Endothelial cell of umbilical vein (primary cell): ENCODE measurements around the gene INPP4B. TPM values are rescaled to one million over a fixed set of nuclear protein-coding genes. Genes with fewer than 3 reads are reported as not detected.

Experiments used
- BruUV-seq: library from RNA; stranded (reverse); fragments of 400-500 nt; replicated peaks from 2 replicates; lab custom pipeline; 2021; lab: Mats Ljungman, UMichigan
- CTCF ChIA-PET: fragments of 300-600, 350-600 bp; sonication (Branson Sonifier 250); formaldehyde crosslinking; loops from one replicate; lab custom pipeline; 2021; ENCODE audit warnings: antibody characterized with exemption, inconsistent platforms; lab: Charles Lee
- POLR2A ChIA-PET: fragments of 300-600, 350-600 bp; sonication (Branson Sonifier 250); formaldehyde crosslinking; loops from one replicate; lab custom pipeline; 2021; ENCODE audit warnings: antibody characterized with exemption, inconsistent platforms; lab: Charles Lee
- DNase-seq: peaks from one replicate; pipeline ENCODE4 v3.0.0-alpha.2; 2011; ENCODE audit warnings: low read depth, low spot score
- FAIRE-seq: peaks from 2 replicates; lab custom pipeline; 2011; peaks lifted over from hg19 to GRCh38; lab: Jason Lieb, UNC
- H2AFZ ChIP-seq: 2 replicates; pipeline ENCODE4 v1.6.0; 2012; ENCODE audit warnings: low read depth, low read length, control low read depth, inconsistent platforms
- H3K27ac ChIP-seq: 2 replicates; pipeline ENCODE4 v1.5.1; 2011; ENCODE audit warnings: low read depth, mild to moderate bottlenecking, control low read depth, low read length, moderate library complexity; ENCODE audit not compliant: insufficient read depth
- H3K27me3 ChIP-seq, 2 experiments: 2 replicates each; pipeline versions ENCODE4 v1.6.0 to v1.6.1; 2011; ENCODE audit warnings: low read length in 2 of 2, mixed read lengths in 1 of 2; ENCODE audit not compliant: control insufficient read depth in 2 of 2, insufficient read depth in 2 of 2
- H3K36me3 ChIP-seq, 2 experiments: 2 replicates in 1 of 2; 3 replicates in 1 of 2; pipeline ENCODE4 v1.5.1; 2011; ENCODE audit warnings: low read length in 2 of 2, mild to moderate bottlenecking in 1 of 2, moderate library complexity in 1 of 2; ENCODE audit not compliant: control insufficient read depth in 2 of 2, insufficient read depth in 2 of 2; ENCODE audit errors: extremely low read depth in 1 of 2
- H3K4me1 ChIP-seq: 3 replicates; pipeline ENCODE4 v1.5.1; 2011; ENCODE audit warnings: mild to moderate bottlenecking, low read length; ENCODE audit not compliant: control insufficient read depth, insufficient read depth; ENCODE audit errors: extremely low read depth
- H3K4me2 ChIP-seq: 2 replicates; pipeline ENCODE4 v1.6.1; 2011; ENCODE audit warnings: low read length, control low read depth, mixed read lengths; ENCODE audit not compliant: insufficient read depth
- H3K4me3 ChIP-seq, 3 experiments: fragments of 200-600 bp in 1 of 3; sonication (generic), shearing (Covaris generic) in 1 of 3; replicated peaks in 1 of 3; 2 replicates each; pipeline ENCODE4 v1.5.1; 2011 to 2016; ENCODE audit warnings: control low read depth in 3 of 3, low read length in 3 of 3, mild to moderate bottlenecking in 2 of 3, inconsistent platforms in 1 of 3, low read depth in 1 of 3, moderate library complexity in 1 of 3; ENCODE audit not compliant: insufficient read depth in 1 of 3
- H3K79me2 ChIP-seq: 2 replicates; pipeline ENCODE4 v1.6.0; 2012; ENCODE audit warnings: low read length, inconsistent platforms; ENCODE audit not compliant: control insufficient read depth, insufficient read depth
- H3K9ac ChIP-seq: replicated peaks from 2 replicates; pipeline ENCODE3; 2011; ENCODE audit warnings: low read length, control low read depth; ENCODE audit not compliant: insufficient read depth; ENCODE audit errors: extremely low read depth
- H3K9me1 ChIP-seq: replicated peaks from 3 replicates; pipeline ENCODE4 v1.6.0; 2011; ENCODE audit warnings: mild to moderate bottlenecking, low read length; ENCODE audit not compliant: control insufficient read depth, insufficient read depth; ENCODE audit errors: extremely low read depth
- H3K9me3 ChIP-seq: replicated peaks from 2 replicates; pipeline ENCODE4 v1.5.1; 2012; ENCODE audit warnings: low read length, inconsistent platforms; ENCODE audit not compliant: control insufficient read depth, insufficient read depth
- H4K20me1 ChIP-seq: replicated peaks from 2 replicates; pipeline ENCODE3; 2011; ENCODE audit warnings: mild to moderate bottlenecking, low read length; ENCODE audit not compliant: control insufficient read depth, insufficient read depth; ENCODE audit errors: extremely low read depth
- EZH2 ChIP-seq: IDR thresholded peaks from 2 replicates; pipeline ENCODE4 v1.6.1; 2012; ENCODE audit warnings: borderline replicate concordance, low read depth, mild to moderate bottlenecking, moderate library complexity, low read length, inconsistent platforms; ENCODE audit not compliant: severe bottlenecking
- FOS ChIP-seq: IDR thresholded peaks from 2 replicates; pipeline ENCODE4 v1.6.1; 2011; ENCODE audit warnings: mild to moderate bottlenecking, low read length, moderate library complexity, borderline replicate concordance; ENCODE audit not compliant: insufficient read depth
- GATA2 ChIP-seq: IDR thresholded peaks from 2 replicates; pipeline ENCODE4 v1.7.0; 2011; ENCODE audit warnings: low read depth, mild to moderate bottlenecking, moderate library complexity, mixed read lengths, low read length; ENCODE audit not compliant: insufficient read length, insufficient read depth
- JUN ChIP-seq: IDR thresholded peaks from 2 replicates; pipeline ENCODE4 v1.6.1; 2011; ENCODE audit warnings: borderline replicate concordance, low read depth; ENCODE audit not compliant: insufficient read length, insufficient read depth
- MYC ChIP-seq: IDR thresholded peaks from one replicate; pipeline ENCODE4 v1.6.1; 2011; ENCODE audit warnings: mild to moderate bottlenecking, low read depth, low read length
- POLR2A ChIP-seq: IDR thresholded peaks from 2 replicates; pipeline ENCODE4 v1.6.1; 2012; ENCODE audit warnings: low read depth, mild to moderate bottlenecking, control low read depth, low read length
- POLR2AphosphoS5 ChIP-seq: IDR thresholded peaks from 2 replicates; pipeline ENCODE4 v1.6.1; 2012; ENCODE audit warnings: low read depth, mild to moderate bottlenecking, control low read depth, low read length, moderate library complexity; ENCODE audit not compliant: insufficient read depth
- dilution Hi-C: fragments of 300-500 bp; cut with MboI; formaldehyde crosslinking; loops from one replicate; pipeline ENCODE4 v1.15.0; 2019; ENCODE audit warnings: low sequenced_read_pairs; ENCODE audit not compliant: extremely low pct_ligation_motif_present
- intact Hi-C: fragments of 100-400 bp; cut with micrococcal nuclease; formaldehyde crosslinking; loops from one replicate; pipeline ENCODE4 v1.10.0; 2022
- polyA plus RNA-seq, 4 experiments: library from polyadenylated mRNA; depleted of rRNA in 3 of 4; stranded (reverse) in 3 of 4; unstranded in 1 of 4; fragments of >200 nt; gene quantifications; 2 replicates each; pipeline versions ENCODE4 v1.2.1 to v1.2.3, GENCODE V29; 2011 to 2012; ENCODE audit warnings: missing spikeins in 1 of 4
- total RNA-seq: library from RNA; stranded (reverse); gene quantifications from 2 replicates; pipeline ENCODE4 v1.2.3, GENCODE V29; 2021
- TF ChIP-seq, protein P1 (sequence below): IDR thresholded peaks from 2 replicates; pipeline ENCODE4 v1.6.1; 2011; ENCODE audit not compliant: insufficient read depth, insufficient read length
- TF ChIP-seq, protein P2 (sequence below), 2 donors: IDR thresholded peaks; 1 replicate in 1 of 2; 2 replicates in 1 of 2; pipeline ENCODE4 v1.5.1; 2011; ENCODE audit warnings: low read length in 2 of 2, mild to moderate bottlenecking in 2 of 2, moderate library complexity in 2 of 2, control low read depth in 1 of 2, inconsistent platforms in 1 of 2, low read depth in 1 of 2; ENCODE audit not compliant: insufficient read depth in 1 of 2; ENCODE audit errors: extremely low read depth in 1 of 2

Gene INPP4B
- total and polyA plus RNA-seq, 2 donors (not counting 3 experiments of a cell fraction or from before 2014, with no cell fraction given) = 0.41 to 3.1 TPM

DNA sequence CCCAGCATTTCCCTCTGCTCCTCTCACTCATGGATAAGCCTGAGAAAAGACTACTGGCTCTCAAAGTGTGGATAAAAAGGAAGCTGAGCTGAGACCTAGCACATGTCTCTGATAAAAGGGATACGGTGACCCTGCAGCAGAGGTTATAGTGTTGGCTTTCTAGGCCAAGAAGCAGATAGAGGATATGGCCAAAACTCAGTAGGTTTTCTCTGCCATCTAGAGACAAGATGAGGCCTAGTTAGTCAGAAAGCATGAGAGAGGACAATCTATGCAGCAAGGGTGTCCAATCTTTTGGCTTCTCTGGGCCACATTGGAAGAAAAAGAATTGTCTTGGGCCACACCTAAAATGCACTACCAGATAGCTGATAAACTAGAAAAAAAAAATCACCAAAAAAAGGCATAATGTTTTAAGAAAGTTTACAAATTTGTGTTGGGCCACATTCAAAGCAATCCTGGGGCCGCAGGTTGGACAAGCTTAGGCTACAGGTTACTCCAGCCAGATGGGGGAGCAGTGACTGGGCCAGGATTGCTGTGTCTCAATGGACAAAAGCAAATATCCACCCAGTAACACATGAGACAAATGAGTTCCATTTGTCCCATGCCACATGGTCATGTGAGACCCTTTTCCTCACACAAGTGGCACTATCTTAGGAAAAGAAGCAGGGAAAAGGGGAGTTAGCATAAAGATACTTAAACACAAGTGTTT lies 411.4 kb downstream of the INPP4B start:
- ChIA-PET POLR2A (no interaction called here), CTCF (interaction anchor here (1.0 kb wide), 1 partner anchor 14 kb away, joined by 3 read pairs; no protein-coding TSS in a partner anchor)
- no peaks in the 10 kb centered on the region for H3K9me3 ChIP-seq
- no peaks in the 10 kb centered on the region for H3K27me3 ChIP-seq
- H3K9me1 ChIP-seq = no peaks in the 10 kb centered on the region
- BruUV-seq = no TSS peak
- no peak overlapping the region for H3K4me2 ChIP-seq
- FAIRE-seq = peak; percentile 4
- H4K20me1 ChIP-seq = no peaks in the 10 kb centered on the region
- no peak overlapping the region for H3K4me3 ChIP-seq
- H2AFZ ChIP-seq = no peak overlapping the region
- H3K9ac ChIP-seq = no peak overlapping the region
- H3K27ac ChIP-seq = no peak overlapping the region
- no peak for DNase-seq
- intact Hi-C loops = no loop called here
- no peak for TF ChIP-seq POLR2A
- TF ChIP-seq, protein P1, sequence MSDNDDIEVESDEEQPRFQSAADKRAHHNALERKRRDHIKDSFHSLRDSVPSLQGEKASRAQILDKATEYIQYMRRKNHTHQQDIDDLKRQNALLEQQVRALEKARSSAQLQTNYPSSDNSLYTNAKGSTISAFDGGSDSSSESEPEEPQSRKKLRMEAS = no peak
- TF ChIP-seq, protein P2, sequence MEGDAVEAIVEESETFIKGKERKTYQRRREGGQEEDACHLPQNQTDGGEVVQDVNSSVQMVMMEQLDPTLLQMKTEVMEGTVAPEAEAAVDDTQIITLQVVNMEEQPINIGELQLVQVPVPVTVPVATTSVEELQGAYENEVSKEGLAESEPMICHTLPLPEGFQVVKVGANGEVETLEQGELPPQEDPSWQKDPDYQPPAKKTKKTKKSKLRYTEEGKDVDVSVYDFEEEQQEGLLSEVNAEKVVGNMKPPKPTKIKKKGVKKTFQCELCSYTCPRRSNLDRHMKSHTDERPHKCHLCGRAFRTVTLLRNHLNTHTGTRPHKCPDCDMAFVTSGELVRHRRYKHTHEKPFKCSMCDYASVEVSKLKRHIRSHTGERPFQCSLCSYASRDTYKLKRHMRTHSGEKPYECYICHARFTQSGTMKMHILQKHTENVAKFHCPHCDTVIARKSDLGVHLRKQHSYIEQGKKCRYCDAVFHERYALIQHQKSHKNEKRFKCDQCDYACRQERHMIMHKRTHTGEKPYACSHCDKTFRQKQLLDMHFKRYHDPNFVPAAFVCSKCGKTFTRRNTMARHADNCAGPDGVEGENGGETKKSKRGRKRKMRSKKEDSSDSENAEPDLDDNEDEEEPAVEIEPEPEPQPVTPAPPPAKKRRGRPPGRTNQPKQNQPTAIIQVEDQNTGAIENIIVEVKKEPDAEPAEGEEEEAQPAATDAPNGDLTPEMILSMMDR (IDR thresholded peaks at IDR 0.05; ENCODE audit: extremely low read depth in 1 of 2, insufficient read depth in 1 of 2, low read depth in 1 of 2, low read length in 2 of 2) = no peak
- TF ChIP-seq MYC = no peak
- TF ChIP-seq EZH2 = no peak
- no peak for TF ChIP-seq GATA2
- TF ChIP-seq JUN = no peak
- no peak for TF ChIP-seq FOS
- no peak for TF ChIP-seq POLR2AphosphoS5
- no peaks in the 10 kb centered on the region for H3K36me3 ChIP-seq
- dilution Hi-C loops = no loop called here
- H3K4me1 ChIP-seq = no peaks in the 10 kb centered on the region
- no peaks in the 10 kb centered on the region for H3K79me2 ChIP-seq
